ENCODE results near the gene PPP2R5A. TPM values are rescaled to one million over a fixed set of nuclear protein-coding genes. Genes with fewer than 3 reads are reported as not detected.

The PPP2R5A gene
- total and polyA plus RNA-seq, 11 donors, result 44.7 to 108 (median 63.5) TPM

- ATAC-seq, result no peak
- TF ChIP-seq POLR2A (IDR thresholded peaks at IDR 0.05), result no peak
- TF ChIP-seq, protein P1, sequence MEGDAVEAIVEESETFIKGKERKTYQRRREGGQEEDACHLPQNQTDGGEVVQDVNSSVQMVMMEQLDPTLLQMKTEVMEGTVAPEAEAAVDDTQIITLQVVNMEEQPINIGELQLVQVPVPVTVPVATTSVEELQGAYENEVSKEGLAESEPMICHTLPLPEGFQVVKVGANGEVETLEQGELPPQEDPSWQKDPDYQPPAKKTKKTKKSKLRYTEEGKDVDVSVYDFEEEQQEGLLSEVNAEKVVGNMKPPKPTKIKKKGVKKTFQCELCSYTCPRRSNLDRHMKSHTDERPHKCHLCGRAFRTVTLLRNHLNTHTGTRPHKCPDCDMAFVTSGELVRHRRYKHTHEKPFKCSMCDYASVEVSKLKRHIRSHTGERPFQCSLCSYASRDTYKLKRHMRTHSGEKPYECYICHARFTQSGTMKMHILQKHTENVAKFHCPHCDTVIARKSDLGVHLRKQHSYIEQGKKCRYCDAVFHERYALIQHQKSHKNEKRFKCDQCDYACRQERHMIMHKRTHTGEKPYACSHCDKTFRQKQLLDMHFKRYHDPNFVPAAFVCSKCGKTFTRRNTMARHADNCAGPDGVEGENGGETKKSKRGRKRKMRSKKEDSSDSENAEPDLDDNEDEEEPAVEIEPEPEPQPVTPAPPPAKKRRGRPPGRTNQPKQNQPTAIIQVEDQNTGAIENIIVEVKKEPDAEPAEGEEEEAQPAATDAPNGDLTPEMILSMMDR (IDR thresholded peaks at IDR 0.05), result no peak
Observed at GRCh38 chr1:212267017-212267416, 18.2 kb upstream of the PPP2R5A start.

DNA sequence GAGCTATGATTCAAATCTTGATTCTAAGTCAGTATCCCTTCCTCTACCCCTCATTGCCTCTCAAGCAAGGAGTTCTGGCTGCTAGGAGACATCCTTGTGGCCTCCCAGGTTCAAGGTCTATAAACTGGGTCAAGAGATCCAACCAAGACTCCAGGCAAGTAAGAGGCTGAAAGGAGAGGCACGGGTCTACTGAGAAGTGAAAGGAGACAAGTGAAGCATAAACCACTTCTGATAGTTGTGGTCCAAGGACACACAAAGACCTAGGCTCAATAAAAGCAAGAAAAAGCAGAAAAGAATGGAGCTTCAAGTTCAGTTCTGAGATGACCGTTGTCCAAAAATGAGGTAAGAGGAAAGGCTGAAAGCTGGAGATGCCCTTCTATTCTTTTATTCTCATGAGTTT lies 17.8 kb upstream of the PPP2R5A start:
- Histone ChIP-seq H3K4me3 (no peak overlapping the region), H3K36me3 (no peaks in the 10 kb centered on the region), H3K9me3 (no peaks in the 10 kb centered on the region), H3K27ac (no peak overlapping the region), H3K4me1 (peaks cover 0 to 12% (median 0%) of the 10 kb centered on the region in 12 donors), H3K27me3 (no peaks in the 10 kb centered on the region)
- TF ChIP-seq POLR2A (IDR thresholded peaks at IDR 0.05), result no peak
- TF ChIP-seq, protein P1 (IDR thresholded peaks at IDR 0.05), result no peak
- no peak for DNase-seq
- ATAC-seq, result no peak
- intact Hi-C loops (cut with DNase I), result no loop called here
- WGBS, 4 donors, result 86 to 97% (median 91%) methylated on average over 2 of the region's 2 CpGs

More at GRCh38 chr1:212267017-212267416, 18.2 kb upstream of the PPP2R5A start:
- no peak overlapping the region for H3K27ac ChIP-seq
- H3K9me3 ChIP-seq, result no peaks in the 10 kb centered on the region
- H3K4me3 ChIP-seq, result no peak overlapping the region
- no peaks in the 10 kb centered on the region for H3K36me3 ChIP-seq
- no peaks in the 10 kb centered on the region for H3K27me3 ChIP-seq
- 96 to 99% (median 98%) methylated on average over 2 of the region's 2 CpGs for WGBS, 4 donors
- peaks cover 0 to 7% (median 0%) of the 10 kb centered on the region in 12 donors for H3K4me1 ChIP-seq
- intact Hi-C loops (cut with DNase I), result no loop called here
- no peak for DNase-seq

DNA sequence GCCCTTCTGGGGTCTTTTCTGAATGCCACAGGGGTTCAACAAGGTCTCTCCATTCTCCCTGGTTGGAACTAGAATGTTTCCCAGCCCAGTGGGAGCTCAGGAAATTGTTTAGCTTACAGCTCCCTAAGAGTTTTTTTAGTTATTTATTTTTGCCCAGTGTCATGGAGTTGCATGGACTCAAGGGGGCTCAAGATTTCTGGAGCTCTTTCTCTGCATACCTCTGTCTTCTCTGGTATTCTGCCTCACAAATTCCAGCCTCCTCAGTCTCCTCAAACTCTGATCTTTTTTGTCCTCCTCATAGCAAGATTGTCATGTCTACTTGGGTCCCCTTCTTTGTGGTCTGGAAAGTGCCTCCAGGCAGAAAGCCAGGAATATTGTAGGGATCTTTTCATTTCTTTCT lies 15.9 kb upstream of the PPP2R5A start:
- Histone ChIP-seq H3K36me3 (no peaks in the 10 kb centered on the region), H3K27ac (no peak overlapping the region), H3K4me3 (no peak overlapping the region), H3K4me1 (peaks cover 0 to 13% (median 0%) of the 10 kb centered on the region in 12 donors), H3K27me3 (no peaks in the 10 kb centered on the region), H3K9me3 (no peaks in the 10 kb centered on the region)
- DNase-seq, result no peak
- TF ChIP-seq, protein P1 (IDR thresholded peaks at IDR 0.05), result no peak
- TF ChIP-seq POLR2A (IDR thresholded peaks at IDR 0.05), result no peak
- intact Hi-C loops (cut with DNase I), result no loop called here
- no peak for ATAC-seq

GRCh38 chr1:212270564-212270963 lies 14.6 kb upstream of the PPP2R5A start:
- intact Hi-C loops (cut with DNase I), result no loop called here
- TF ChIP-seq, protein P1 (IDR thresholded peaks at IDR 0.05), result no peak
- TF ChIP-seq POLR2A (IDR thresholded peaks at IDR 0.05), result no peak
- Histone ChIP-seq H3K27ac (no peak overlapping the region), H3K4me3 (no peak overlapping the region), H3K27me3 (no peaks in the 10 kb centered on the region), H3K4me1 (peaks cover 0 to 13% (median 0%) of the 10 kb centered on the region in 12 donors), H3K9me3 (no peaks in the 10 kb centered on the region), H3K36me3 (no peaks in the 10 kb centered on the region)
- WGBS, 4 donors, result 39 to 66% (median 61%) methylated on average over 2 of the region's 2 CpGs
- ATAC-seq (no peak), DNase-seq (no peak)

Data from heart left ventricle (tissue), 16 donors.